GM18858 (cell line): ENCODE measurements around the gene PGD.
"Not testable (repeated sequence)": the region's sequence is repeated elsewhere in the genome, so short reads cannot be mapped to it uniquely, and the experiment has no call there.

Experiments used
- ATAC-seq: cut with Tn5 transposase; IDR thresholded peaks from one replicate; pipeline ENCODE4 v1.9.1; 2021; ENCODE audit not compliant: unreplicated experiment

PGD gene

GRCh38 chr1:10433790-10434189, 34.9 kb downstream of the PGD start:
- no peak for ATAC-seq

DNA sequence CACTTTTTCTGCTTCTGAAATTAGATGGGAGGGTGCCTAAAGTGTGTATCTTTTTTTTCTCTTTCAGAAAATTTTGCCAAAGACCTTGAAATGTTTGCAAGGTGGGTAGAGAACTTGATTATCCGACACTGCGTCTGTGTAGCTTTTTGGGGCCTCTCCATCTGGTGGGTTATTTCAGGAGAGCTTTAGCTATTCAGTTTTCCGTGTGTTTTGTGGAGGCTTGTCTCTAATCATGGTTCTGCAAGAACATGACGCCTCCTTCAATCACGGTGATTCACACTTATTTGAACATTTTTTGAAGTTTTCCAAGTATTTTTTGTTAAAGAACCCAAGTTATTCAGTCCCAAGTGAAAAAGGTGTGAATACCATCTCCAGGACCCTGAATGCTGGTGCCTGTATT, 35.7 kb downstream of the PGD start:
- no peak for ATAC-seq

DNA sequence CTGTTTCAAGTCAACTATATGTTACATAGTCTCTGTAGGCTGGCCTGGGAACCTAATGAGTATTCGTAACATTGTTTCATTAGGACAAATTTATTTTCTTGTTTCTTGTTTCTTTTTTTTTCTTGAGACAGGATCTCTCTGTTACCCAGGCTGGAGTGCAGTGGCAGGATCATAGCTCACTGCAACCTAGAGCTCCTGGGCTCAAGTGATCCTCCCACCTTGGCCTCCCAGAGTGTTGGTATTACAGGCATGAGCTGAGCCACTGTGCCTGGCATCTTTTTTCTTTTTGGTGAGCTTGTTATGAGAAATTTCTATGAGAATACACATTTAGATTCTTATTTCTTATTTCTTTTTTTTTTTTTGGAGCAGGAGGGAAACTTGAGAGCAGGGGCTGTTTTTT, 38.2 kb downstream of the PGD start:
- ATAC-seq: no peak

DNA sequence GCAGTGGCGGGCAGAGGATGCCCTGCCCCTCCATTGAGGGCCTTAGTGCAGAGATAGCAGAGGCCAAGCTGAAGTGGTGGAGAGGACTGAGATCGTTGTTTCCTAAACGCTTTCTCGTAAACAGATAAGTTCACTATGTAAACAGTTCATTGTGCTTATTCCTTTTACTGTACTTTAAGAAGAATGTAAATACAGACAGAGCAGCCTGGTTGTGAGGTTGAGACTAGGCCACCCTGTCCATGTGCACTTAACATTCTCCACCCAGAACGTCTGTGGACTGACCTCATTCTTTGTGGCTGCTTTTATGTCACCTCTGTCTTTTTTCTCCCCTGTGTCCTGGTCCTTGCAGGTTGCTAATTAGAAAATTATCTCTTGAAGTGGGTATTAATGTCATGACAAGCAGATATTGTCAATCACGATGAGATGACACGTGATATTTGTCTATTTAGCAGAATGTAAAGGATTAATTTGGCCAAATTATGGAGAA, 39.9 kb downstream of the PGD start:
- no peak for ATAC-seq

GRCh38 chr1:10440305-10440704, 41.4 kb downstream of the PGD start:
- ATAC-seq: no peak

DNA sequence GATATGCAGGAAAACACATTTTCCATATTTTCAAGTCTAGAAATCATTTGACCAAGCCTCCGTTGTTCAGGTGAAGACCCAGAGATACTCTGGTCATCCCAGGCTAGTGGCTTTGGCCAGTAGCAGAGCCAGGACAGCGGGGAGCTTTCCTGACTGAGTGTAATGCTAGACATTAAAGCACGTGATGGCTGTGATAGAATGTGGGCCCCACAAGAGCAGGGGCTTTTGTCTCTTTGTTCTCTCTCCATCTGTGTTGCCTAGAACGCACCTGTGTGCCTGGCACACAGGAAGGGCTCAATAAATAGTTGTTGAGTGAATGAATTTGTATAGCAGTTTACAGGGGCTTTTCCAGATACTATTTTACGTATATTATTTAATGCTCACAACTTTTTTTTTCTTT, 41.9 kb downstream of the PGD start:
- no peak for ATAC-seq

- no peak for ATAC-seq
Measured at GRCh38 chr1:10444248-10444647, 45.4 kb downstream of the PGD start.

- ATAC-seq: no peak
Measured at GRCh38 chr1:10444795-10445397, 46.0 kb downstream of the PGD start.

- no peak for ATAC-seq
Measured at GRCh38 chr1:10446790-10447422, 48.0 kb downstream of the PGD start.

DNA sequence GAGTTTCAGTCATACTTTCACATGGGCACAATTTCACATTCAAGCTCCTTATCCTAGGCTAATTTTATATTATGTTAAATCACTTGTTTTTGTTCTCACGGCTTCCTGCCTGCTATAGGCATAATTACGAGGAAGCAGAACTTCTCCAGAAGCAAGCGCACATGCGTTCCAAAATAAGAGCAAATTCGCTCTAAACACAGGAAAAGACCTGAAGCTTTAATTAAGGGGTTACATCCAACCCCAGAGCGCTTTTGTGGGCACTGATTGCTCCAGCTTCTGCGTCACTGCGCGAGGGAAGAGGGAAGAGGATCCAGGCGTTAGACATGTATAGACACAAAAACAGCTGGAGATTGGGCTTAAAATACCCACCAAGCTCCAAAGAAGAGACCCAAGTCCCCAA, 50.9 kb downstream of the PGD start, which contains the start of gene CORT:
Gene CORT, plus strand, starts transcription at position 281 of the 400 bp plus-strand sequence. CDS start 193 bp downstream, outside the sequence.
- ATAC-seq: no peak

DNA sequence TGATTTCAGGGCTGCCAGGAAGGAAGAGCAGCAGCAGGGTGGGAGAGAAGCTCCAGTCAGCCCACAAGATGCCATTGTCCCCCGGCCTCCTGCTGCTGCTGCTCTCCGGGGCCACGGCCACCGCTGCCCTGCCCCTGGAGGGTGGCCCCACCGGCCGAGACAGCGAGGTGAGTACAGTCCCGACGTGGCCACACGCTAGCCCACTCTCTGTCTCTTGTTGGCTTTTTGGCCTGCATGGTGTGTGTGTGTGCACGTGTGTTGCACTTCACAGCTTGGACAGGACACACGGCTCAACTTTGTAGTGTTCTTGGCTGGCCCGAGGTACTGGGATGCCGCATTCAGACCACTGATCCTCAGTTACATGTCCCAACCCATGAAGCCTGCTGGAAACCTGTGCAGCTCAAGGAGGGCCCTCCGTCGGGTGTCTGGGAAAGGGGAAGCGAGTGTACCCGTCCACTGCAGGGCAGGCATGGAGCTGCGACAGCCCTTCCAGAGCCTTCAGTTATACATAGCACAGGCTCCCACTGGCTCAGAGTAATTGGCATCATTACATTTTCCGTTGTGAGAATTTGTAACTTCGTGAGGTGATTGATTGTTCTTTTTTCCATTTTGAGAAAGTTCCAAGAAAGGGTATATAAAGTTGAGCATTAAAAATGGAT, 51.4 kb downstream of the PGD start:
- ATAC-seq: no peak

GRCh38 chr1:10450836-10451235, 52.0 kb downstream of the PGD start:
- ATAC-seq: no peak

- ATAC-seq: no peak
Measured at GRCh38 chr1:10451287-10451686, 52.4 kb downstream of the PGD start.

- no peak for ATAC-seq
Measured at GRCh38 chr1:10456048-10456447, 57.2 kb downstream of the PGD start.

DNA sequence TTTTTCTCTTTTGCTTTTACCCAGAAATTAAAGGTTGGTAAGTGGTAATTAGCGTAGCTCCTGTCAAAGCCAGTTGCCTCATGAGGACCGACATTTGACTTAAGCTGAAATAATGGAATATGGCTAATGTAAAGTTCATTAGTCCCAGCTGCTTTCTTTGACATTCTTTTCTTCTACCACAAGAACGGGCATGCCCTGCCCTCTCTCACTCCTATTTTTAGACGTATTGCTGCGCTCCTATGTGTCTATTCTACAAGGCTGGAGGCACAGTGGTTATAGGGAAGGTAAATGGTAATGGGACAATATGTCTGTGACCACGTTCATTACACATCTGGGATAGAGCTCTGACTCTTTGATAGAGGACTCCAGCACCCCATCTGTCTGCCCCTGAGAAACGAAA, 57.8 kb downstream of the PGD start:
- no peak for ATAC-seq

DNA sequence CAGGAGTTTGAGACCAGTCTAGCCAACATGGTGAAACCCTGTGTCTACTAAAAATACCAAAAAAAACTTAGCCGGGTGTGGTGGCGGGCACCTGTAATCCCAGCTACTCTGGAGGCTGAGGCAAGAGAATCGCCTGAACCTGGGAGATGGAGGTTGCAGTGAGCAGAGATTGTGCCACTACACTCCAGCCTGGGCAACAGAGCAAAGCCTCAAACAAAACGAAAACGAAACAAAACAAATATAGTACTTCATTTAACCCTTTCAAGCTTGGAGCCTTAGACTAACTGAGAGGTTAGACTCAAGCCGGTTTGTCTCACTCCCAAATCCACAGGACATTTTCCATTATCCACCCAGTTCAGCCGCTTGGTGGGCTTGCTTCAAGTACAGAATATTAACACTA, 58.6 kb downstream of the PGD start:
- not testable (repeated sequence) for ATAC-seq

- no peak for ATAC-seq
Measured at GRCh38 chr1:10457875-10458274, 59.0 kb downstream of the PGD start.

DNA sequence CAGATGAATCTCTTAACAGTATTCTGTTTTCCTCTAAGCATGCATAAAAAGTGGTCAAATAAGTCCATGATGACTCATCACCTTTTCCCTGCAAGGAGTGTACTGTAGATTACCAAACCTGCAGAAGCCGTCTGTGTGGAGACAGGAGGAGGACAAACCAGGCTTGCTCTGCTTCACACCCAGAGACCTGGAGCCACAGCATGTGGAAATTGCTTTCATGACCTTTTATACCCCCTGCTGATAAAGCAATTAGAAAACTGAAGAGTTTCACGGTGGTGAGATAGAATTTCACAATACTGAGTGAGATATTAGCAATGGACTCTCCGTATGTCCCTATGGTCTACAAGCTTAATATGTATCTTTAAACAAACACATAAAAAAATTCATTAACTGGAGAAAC, 60.3 kb downstream of the PGD start:
- ATAC-seq: no peak

- no peak for ATAC-seq
Measured at GRCh38 chr1:10467078-10467477, 68.2 kb downstream of the PGD start.

DNA sequence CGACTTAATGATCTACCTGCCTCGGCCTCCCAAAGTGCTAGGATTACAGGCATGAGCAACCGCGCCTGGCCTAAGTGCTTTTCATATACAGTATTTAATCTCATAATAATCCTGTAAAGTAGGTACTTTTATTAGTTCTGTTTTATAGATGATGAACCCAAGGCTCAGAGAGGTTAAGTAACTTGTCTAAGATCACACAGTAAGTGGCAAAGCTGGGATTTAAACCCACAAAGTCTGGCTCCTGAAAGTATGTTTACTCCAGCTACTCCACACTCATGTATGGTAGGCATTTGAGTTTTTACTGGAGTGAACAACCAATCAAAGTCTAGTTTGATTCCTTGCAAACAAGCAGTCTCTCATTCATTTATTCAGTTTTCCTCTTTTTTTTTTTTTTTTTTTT, 71.2 kb downstream of the PGD start:
- no peak for ATAC-seq
